GM21515 (cell line): Measurements from ENCODE around the gene HAVCR2.

Experiments
- ATAC-seq: cut with Tn5 transposase; IDR thresholded peaks from one replicate; pipeline ENCODE4 v1.9.1; 2021; ENCODE audit not compliant: unreplicated experiment

HAVCR2 gene

GRCh38 chr5:157108976-157109375 is at the start of gene HAVCR2:
TSS of gene HAVCR2 (minus strand) at chr5:157109044. CDS start at chr5:157108983, 61 bp downstream.
- ATAC-seq: peak; percentile 86

GRCh38 chr5:157157293-157157891 is 48.5 kb upstream of the HAVCR2 start:
- ATAC-seq: no peak

- ATAC-seq: no peak
Measured at GRCh38 chr5:157155297-157155696, 46.5 kb upstream of the HAVCR2 start.

DNA sequence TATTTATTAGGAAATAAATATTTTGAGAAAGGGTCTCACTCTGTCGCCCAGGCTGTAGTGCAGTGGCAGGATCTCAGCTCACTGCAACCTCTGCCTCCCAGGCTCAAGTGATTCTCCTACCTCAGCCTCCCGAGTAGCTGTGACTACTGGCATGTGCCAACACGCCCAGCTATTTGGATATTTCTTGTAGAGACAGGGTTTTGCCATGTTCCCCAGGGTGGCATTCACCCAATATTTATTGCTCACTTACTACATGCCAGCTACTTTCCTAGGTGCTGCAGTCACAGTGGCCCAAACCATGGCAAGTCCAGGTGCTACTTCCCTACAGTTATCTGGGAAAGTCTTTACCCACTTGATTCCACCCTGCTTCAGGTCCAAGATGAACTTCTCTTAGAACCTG is 42.2 kb upstream of the HAVCR2 start:
- ATAC-seq: no peak

DNA sequence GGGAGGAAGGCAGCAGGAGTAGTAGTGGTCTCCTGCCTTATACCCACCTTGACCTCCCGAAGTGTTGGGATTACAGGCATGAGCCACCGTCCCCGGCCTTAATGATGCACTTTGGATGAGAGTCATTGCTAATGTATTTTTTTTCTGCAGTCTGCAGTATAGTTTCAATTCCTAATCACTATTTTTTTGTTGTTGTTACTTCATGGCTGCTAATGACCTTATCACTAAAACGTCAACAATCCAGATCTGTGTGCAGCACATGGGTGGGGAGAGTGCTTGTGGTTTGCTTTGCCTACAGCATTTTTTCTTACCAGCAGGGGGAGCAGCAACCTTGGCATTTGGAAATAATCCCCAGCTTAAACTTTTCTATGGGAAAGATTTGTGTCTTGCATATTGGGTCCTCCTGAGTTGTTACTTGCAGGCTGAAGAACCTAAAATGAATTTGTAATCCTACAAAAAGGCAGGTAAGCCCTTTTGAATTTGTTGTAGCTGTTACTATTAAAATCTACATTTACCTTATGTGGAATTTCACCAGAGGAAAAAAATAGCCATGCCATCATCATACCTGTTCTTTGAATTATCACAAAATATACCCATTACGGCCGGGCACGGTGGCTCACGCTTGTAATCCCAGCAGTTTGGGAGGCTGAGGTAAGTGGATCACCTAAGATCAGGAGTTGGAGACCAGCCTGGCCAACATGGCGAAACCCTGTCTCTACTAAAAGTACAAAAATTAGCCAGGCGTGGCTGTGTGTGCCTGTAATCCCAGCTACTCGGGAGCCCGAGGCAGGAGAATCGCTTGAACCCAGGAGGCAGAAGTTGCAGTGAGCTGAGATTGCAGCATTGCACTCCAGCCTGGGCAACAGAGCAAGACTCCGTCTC is 40.1 kb upstream of the HAVCR2 start:
- ATAC-seq: peak; percentile 71

- ATAC-seq: peak; percentile 41
Measured at GRCh38 chr5:157143127-157143971, 34.5 kb upstream of the HAVCR2 start.

DNA sequence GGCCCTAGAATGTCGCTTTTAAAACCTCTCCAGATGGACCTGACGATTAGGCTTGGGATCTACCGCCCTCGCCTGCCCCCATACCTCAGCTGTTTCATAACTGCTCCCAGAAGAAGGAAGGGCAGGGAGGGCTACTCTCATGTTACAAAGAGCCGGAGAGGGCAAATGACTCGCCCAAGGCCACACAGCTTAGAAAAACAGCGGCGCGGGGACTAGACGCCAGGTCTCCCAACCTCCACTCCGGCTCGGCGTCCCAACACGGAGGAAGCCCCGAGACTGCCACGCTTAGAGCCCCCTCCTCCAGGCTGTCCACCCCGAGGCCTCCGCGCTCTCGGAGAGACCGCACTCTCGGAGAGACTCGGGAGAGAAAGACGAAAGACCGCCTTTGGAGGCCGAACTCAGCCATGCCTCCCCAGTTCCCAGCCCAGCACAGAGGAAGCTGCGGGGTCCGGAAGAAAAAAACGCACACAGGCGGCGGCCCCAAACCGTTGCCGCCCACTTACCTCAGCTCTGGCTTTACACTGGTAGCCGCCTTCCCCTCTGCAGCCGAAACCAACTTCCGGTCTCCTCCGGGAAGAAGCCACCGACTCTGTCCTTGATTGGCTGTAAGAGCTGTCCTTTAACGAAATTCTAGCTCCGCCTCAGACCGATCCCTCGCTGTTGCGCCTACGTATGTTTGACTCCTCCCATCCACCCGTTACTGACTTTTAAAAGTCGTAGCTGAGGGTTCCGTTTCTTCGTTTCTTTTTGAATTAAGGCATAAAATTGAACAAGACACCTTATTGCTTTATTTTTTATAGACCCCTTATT is 33.7 kb upstream of the HAVCR2 start, which contains the start of gene MED7:
Gene MED7, minus strand, starts transcription at position 549 of the 810 bp plus-strand sequence. CDS start 3,434 bp downstream, outside the sequence.
- peak; percentile 100 for ATAC-seq

DNA sequence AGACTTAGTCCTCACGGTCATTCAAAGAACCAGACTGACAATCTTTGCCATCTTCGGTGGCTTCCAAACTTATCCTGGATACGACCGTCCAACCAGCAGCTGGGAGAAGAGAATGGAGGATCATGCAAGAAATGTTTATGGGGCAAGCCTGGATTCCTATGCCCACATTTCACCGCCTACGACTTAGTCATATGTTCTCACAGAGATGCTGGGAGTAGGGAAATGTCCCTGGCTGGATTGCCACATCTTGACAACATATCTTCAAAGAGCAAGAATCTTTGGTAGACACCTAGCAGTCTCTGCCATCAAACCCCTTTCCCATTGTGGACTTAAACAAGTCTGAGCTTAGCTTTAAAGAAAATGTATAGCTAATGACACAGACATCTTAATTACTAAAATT is 28.8 kb upstream of the HAVCR2 start:
- ATAC-seq: no peak

GRCh38 chr5:157132281-157132612 is 23.4 kb upstream of the HAVCR2 start:
- ATAC-seq: no peak

DNA sequence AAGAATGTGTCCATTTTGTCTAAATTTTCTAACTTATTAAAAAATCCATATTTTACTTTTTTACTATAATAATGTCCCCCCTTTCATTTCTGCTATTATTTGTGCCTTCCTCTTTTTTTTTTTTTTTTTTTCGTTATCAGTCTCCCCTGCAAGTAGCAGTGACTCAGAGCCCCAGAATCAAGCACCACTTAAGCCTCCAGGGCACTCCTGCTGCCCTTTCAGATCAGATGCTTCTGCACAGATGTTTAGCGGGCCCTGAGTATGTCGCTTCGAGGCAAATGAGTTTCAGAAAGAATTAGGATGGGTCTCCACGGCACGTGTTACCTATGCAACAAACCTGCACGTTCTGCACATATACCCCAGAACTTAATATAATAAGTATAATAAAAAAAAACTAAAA is 22.1 kb upstream of the HAVCR2 start:
- ATAC-seq: peak; percentile 59

DNA sequence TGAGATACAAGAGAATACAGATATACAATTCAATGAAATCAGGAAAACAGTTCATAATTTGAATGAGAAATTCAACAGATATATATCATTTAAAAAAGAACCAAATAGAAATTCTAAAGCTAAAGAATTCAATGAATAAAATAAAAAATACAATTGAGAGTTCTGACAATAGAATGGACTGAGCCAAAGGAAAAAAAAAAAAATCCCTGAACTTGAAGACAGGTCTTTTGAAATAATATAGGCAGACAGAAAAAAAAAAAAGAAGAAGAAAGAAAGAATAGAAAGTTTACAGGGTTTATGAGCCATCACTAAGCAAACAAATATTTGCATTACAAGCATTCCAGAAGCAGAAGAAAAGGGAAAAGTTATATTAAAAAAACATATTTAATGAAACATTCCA is 12.9 kb upstream of the HAVCR2 start:
- ATAC-seq: no peak

- ATAC-seq: no peak
Measured at GRCh38 chr5:157120102-157120501, 11.3 kb upstream of the HAVCR2 start.

DNA sequence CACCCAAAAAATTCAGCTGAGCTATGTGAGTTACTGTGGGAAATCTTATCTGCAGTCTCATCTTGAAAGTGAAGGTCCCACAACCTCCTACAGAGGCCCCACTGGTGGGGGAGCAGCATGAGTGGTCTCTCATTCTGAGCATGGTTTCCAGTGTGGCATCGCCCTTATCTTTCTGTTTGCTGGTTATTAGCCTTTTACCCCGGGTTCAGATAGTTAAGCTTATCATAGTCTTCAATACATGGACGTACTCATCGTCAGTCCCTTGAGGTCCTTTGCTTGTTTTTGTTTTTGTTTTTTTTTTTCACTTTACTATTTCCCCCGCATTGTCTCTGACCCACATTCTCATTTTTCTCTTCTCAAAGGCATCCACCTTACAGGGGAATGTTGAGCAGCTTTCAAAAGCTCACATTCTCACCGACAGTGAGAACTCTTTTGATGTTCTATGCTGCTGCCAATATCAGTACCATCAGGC is 7.7 kb upstream of the HAVCR2 start:
- ATAC-seq: peak; percentile 72

DNA sequence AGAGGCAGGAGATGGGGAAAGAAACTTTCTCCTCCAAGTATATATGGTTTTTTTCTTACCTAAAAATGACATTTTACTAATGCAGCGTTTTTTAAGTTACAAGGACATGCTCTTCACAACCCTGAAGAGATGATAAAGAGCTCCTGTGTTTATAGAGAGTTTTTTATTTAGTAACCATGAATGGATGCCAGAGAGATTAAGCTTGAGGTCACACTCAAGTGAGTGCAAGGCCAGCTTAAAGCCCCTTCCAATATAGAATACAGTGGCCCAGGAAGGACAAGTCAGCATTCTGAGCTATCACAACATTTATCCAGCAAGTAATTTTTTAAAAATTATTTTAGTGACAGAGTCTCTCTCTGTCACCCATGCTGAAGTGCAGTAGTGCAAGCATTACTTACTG is 6.7 kb upstream of the HAVCR2 start:
- ATAC-seq: no peak

DNA sequence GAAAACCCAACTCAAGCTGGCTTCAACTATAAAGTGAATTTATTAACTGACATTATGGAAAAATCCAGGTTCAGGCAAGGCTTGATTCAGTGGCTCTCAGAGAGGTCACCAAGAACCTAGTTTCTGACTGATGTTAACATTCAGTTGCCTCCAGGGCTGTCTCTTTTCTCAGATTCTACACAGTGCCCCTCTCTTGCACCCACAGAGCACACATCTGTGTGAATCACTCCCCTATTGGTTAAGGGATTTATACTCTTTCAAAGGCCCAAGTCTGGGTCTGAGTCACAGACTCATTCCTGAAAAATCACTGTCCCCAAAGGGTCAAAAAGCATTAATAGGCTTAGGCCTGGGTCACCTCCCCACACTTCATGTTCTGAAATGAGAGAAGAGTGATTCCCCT is 6.2 kb upstream of the HAVCR2 start:
- no peak for ATAC-seq

- ATAC-seq: no peak
Measured at GRCh38 chr5:157113002-157113401, 4.2 kb upstream of the HAVCR2 start.

DNA sequence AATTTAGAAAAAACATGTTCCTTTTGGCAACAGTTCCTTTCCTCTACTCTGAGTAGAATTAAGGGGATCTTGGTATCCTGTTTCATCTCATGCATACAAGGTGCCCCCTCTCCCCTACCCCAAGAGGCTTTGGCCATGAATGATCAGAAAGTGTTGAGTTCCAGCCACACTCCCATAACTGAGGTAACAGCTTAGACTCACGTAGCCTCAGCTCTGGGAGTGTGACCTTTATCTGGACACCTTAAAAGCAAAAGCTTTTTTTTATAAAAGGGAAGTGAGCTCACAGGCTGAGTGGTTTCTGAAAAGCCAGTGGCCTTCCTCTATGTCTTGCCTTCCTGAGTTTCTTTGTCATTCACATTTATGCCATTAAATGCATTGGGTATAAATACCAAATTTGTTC is 900 bp upstream of the HAVCR2 start:
- ATAC-seq: peak; percentile 83

DNA sequence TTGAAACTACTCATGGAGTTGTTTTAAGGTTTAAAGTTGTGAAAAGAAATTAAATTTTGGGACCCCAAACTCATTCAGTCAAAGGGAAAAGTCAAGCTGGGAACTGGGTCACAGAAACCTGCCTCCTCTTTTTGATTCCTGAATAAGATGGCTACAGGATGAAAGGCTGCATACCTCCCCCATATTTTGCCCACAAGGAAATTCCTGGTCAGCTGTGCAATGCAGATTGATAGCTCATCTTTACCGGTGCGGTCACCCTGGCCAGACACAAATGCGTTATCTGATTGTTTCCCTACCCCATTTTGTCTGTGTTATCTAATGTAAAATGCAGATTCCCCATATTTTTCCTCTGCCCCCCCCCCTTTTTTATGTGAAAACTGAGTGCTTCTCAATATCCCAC is 1.3 kb downstream of the HAVCR2 start:
- ATAC-seq: no peak

DNA sequence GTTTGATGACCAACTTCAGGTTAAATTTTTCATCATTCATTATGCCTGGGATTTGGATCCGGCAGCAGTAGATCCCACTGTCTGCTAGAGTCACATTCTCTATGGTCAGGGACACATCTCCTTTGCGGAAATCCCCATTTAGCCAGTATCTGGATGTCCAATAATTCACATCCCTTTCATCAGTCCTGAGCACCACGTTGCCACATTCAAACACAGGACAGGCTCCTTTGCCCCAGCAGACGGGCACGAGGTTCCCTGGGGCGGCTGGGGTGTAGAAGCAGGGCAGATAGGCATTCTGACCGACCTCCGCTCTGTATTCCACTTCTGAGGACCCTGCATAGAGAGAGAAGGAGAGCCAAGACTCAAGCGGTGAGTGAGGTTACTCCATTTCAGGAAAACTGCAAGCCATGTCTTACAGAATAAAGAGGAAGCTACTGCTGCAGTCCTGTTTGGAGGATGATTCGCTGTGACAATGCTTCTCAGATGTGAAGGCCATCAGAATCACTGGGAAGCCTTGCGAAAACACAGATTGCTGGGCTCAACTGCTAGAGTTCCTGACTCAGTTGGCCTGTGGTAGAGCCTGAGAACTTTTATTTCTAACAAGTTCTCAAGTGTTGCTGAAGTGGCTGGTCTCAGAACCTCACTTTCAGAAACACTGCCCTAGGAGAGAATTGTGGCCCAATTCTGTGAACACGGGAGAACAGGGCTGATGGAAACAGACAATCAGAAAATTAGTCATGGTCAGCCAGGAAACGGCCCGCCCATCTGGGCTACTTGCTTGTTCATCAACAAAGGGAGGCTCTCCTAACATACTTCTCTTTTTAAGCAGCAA is 2.0 kb downstream of the HAVCR2 start:
- ATAC-seq: no peak
